GM18519 (cell line): ENCODE measurements around the gene PKD1L1.
"Not testable (repeated sequence)": the region's sequence is repeated elsewhere in the genome, so short reads cannot be mapped to it uniquely, and the experiment has no call there.

Source experiments
- ATAC-seq: cut with Tn5 transposase; IDR thresholded peaks from one replicate; pipeline ENCODE4 v1.9.1; 2021; ENCODE audit warnings: mild to moderate bottlenecking, moderate library complexity; ENCODE audit not compliant: unreplicated experiment, low FRiP score

Gene PKD1L1

DNA sequence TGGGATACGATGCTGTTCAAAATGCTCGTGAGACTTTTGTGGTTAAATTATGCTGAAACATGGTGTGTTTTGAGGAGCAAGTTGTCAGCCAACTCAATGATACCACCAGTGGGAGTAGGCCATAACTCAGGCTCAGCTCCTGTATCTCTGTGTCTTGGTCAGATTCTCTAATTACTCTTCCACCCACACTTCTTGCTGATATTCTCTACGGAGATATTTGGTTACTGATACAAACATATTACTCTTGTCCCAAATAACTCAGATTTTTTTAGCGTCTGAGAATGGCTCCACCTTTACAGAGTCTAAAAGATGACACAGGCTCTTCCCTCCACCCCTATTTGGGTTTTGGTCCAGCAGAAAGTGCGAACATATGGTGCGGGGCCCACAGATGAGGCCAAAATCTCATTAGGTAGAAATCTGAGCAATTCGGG, 168.9 kb downstream of the PKD1L1 start:
- ATAC-seq = no peak

DNA sequence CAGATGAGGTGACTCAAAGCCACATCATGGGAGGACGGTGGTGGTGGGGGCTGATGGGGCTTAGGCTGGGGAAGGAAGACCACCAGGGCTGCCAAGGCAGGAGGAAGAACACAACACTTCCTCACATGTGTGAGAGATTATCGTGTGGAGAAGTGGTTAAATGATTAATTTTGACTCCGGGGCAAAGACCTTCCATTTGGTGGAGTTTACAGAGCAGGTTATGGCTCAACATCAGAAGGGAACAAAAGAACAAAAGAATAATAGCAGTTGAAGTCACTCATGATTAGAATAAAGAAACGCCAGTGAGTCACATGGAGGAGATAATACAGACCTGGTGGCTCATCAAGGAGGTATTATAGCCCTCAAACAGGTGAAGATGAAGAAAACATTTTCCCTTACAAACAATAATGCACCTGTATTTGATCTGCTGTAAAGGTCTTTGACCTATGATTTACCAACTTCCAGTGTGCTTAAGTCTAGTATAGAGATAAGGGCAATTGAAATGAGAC, 170.1 kb downstream of the PKD1L1 start:
- no peak for ATAC-seq

DNA sequence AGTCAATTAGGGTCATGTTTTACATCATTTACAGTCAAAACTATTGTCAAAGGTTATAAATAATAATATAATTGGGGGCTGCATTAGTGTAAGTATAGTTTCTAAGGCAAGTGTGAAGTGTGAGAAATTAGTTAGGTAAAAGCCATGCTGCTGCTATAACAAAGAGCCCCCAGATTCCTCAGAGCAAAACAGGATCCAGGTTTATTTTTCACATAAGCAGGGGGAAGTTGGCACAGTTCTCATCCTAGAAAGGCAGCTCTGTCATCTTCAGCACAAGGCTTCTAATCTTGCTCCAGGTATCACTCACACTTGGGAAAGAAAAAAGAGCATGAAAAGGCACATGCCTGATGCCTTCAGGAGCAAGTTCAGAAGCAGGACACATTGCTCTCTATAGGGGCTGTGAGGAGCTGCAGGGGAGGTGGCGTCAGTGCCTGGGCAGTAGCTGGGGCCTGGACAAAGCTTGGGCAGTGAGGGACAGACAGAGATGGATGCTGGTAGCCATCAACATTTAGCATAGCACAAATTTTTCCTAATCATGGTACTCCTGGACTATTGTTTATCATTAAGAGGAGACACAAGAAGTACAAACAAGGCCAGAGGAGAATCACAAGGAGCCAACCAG, 170.6 kb downstream of the PKD1L1 start:
- ATAC-seq = no peak

DNA sequence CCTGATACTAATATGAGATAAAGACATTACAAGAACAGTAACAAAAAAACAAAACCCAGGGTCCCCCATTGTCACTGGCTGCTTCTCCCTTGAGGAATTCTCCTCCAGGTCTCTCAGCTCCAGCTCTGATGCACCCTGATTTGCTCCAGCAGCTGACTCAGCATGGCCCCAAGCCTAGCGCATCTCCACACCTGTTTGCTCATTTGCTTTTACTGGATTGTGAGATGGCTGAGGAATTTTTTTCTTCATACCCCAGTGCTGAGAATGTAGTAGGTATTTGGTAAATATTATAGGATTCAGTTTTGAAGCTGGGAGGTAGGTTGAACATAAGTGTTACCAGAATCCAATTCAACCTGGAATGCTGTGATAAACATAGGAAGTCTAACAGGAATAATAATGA, 171.9 kb downstream of the PKD1L1 start:
- no peak for ATAC-seq

DNA sequence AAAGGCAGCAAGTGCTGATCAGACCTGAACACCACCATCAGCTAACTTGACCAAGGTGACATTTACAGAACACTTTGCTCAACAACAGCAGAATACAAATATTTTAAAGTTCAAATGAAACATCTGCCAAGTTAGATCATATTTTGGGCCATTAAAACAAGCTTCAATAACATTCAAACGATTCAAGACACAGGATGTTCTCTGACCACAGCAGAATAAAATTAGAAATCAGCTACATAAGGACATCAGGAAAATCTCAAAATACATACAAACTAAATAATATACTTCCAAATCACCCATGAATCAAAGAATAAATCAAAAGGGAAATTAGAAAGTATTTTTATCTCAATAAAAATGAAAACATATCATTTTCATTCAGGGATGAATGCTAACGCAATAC, 173.0 kb downstream of the PKD1L1 start:
- ATAC-seq = no peak

DNA sequence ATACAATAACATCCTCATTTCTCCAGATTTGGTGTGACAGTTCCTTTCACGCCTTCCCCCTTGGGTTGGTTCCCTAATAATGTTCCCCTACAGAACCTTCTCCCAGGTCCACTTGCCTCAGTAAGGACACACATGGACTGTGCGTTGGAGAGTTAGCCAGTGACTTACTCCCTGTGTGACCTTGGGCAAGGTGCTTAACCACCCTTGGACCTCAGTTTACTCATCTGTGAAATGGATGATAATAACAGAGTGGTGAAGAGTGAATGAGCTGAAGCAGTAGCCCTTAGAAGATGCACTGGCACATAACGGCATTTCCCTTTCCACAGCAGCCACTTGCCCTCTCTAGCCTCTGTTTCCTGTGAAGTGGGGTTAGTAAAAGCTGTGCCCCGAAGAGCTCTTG, 175.8 kb downstream of the PKD1L1 start:
- ATAC-seq = no peak

DNA sequence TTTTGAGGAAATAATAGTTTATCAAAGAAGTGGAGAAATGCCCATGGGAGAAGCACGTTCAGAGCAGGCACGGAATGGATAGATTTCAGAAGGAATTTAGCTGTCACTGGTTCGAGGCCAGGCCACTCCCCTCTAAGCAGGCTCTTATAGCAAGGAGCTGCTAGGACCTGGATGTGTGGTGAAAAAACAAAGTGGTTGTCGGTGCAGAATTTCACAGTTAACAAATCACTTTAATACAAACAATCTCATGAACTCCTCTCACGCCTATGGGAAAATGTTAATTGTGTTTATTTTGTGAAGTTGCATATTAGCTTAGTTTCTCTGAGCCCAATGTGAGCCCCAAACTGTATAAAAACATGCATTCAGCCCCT, 176.3 kb downstream of the PKD1L1 start:
- ATAC-seq = no peak

DNA sequence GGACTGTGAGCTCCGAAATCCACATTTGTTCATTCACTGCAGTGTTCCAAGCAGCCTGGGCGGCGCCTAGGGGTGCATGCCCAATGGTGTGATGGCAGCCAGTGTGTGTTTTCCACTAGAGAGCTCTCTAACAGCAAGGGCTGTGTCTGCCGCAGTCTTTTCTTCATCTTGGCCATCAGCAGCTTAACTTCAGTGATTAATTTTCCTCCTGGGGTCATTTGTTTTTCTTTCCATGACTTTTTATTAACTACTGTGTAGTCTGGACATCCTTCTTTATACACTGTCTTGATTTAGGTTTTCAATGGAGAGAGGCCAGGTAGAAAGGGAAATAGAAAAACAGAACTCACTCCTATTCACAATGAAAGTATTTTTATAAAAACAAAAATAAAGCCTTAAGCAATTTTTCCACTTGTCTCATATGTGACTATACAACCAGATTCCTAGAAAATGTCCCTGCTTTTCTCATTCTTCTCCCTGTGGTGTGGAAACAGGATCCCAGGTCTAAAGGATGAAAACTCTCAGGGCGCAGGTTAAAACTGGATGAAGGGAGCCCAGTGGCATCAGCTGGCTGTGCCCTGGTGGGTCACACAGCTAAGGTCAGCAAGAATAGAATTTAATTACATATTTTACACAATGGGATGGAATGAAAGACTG, 176.8 kb downstream of the PKD1L1 start:
- no peak for ATAC-seq

DNA sequence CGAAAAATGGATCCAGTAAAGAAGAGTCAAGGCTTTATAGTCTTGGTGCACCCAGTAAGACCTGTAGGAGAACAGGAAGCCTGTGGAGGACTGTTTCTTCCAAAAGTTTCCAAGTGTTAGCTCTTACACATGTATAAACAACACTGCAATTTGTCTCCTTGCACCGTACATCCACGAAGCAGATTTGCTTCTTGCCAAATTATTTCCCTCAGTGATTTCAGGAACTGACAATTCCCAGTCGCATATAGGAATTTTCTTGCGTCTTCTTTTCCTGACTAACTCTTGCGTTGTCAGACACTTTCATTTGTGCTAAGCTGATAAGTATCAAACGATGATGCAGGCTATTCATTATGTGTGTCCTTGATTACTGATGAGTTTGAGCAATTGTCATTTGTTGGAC, 182.1 kb downstream of the PKD1L1 start:
- ATAC-seq = no peak

DNA sequence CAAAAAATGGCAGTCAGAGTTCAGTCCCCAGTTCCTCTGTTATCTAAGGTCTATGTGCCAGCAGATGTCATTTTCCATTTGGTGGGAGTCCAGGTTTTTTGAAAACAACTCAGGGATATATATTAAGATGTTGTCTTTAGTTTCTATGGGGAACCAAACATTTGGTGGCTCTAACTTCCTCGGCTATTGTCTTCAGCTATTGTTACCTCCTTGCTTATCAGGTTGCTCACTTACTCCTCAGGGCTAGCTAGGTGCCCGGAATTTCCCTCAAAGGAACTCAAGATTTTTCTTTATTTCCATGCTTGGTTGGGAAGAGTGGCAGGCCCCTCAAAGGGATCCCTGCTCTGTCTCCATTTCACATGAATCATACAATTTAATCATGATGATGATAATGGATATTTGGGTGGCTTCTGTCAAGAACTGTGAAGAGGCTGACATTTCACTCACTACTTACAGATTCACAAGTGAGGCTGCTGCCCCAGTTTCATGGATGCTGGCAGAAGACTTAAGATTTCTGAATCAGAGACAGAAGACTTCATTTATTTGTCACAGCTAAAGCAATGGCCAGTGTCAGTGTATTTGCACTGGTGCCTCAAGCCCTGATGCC, 182.8 kb downstream of the PKD1L1 start:
- ATAC-seq = no peak

DNA sequence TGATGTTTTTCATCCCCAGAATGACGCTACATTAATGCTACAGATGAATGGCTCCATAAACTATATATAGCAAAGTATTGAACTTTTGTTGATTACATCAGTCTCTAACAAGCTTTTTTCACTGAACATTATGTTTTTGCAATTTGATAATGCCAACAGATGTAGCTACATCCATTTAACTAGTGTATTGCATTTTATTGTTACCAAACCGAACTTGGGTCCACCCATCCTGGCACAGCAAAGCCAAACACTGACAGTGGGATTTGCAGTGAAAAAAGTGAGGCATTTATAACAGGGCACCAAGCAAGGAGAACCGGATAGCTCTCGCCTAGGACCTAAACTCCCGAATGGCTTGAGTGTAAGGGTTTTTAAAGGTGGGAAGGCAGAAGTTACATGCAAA, 183.5 kb downstream of the PKD1L1 start:
- ATAC-seq = no peak

DNA sequence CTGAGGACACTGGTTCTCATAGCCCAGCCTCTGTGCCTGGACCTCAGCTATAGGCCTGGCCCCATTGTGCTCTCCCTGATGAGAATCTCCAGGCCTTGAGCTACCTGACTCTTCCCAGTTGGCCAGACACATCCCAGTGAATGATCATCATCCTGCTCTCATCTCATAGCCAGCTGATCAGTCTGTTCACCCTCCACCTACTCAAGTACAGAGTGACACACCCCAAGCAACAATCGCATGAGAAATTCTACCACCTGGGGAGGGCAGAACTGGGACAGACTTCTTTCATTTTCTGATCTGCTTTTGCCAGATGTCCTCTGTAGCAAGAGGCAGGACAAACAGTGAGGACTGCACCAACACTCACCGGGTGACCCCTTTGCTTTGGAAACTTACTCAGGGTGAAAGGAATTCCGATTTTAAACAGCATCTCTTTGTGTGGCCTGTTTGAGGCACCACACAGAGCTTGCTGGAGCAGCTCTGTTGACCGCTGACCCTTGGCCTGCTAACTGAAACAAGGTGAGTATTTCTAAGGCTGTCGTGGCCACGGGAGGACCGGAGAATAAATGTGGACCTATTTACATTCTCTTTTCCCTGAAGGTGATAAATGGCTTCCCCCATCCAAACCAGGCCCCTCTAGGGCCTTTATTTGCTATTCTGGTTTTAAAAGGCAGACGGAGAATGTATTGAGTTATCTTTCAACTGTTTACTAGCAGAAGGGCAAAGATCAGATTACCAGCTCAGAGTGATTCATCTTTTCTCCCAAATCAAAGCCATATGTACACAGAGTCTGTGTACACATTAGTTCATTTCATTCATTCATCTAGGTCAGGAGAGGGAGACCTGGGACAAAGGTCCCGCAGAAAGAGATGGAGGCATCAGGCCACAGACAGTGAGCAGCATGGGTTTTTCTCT, 184.9 kb downstream of the PKD1L1 start:
- no peak for ATAC-seq

DNA sequence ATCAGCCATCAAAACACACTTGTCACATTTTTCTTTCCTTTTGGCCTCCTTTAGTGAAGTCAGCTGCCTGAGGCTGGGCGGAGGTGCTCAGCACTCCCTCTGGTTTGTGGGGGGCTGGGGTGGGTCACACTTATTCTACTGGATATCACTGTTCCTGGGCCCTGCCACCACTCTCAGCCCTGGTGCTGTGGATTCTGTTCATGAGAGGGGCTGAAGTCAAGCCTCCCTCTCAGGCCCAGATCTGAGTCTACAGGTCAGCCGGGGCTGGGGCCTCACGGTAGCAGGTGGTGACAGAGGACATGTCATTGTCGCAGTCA, 185.6 kb downstream of the PKD1L1 start:
- ATAC-seq = no peak

DNA sequence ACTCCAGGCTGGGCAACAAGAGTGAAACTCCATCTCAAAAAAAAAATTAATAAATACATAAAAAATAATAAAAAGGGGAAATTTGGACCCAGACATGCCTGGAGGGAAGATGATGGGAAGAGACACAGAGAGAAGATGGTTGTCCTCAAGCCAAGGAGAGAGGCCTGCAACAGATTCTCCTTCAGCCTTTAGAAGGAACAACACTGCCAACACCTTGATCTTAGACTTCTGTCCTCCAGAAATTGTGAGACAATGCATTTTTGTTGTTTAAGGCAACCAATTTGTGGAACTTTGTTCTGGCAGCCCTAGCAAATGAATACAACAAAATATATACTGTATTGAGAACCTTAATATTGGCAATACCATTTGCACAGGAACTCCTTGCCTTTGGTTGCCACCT, 186.1 kb downstream of the PKD1L1 start:
- ATAC-seq = no peak

DNA sequence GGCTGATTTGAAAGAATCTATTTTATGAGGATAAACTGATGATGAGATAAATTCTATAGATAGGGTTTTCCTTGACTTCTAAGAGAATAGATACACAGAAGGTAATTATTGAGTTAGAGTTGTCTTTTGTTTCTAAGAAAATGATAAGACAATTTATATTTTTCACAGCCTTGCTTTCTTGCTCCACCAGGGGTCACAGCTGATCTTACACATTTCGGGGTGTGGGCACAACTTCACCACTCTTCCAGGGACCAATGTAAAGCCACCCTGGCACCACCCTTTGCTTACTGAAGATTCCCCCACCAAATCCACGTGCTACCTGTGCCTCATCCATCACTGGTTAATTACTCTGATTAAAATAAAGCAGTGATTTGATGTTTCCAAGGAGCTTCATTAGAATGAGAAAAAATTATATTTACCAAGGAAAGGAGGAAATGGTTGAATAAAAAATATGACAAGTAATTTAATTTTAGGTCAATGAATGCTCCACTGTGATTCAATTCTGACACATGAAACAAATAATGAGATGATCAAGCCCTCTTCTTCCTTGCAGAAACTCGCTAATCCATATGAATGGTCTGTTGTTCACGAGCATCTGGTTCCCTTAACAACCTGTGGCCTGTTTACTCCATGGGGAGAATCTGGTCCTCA, 189.1 kb downstream of the PKD1L1 start:
- no peak for ATAC-seq

DNA sequence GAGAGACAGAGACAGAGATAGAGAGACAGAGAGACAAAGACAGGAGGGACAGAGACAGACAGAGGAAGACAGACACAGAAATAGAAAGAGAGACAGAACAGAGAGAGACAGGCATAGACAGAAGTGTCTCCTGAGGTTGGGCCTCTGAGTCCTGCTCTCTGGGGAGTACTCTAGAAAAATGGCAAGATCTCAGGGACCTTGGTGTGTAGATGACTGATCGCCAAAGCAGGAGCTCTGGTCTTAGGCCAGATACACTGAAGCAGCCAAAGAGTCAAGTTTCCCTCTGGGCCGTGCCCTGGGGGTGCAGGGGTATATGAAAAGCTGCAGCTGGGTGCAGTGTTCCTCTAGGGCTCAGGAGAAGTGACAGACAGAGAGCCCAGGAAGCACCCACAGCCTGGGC, 189.7 kb downstream of the PKD1L1 start:
- no peak for ATAC-seq

DNA sequence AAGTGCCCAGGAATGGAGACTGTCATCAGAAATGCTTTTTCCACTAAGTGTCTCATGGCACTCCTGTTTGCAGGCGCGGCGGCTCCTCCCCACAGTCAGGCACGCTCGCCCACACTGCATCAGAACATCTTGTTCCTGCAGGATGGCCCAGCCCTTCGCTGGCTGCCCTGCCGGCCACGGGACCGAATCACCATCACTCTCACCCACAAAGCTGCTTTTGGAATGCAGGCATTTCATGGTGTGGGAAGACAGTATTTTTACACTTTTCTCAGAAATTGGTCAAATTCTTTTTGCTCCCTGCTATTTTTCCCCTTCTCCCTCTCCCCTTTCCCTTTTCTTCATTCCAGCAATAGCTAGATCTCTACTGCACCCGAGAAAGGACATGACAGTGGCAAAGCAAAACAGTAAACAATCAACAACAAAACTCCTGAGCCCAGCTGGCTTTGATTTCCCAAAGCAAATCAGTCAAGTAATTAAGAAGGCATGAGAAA, 190.3 kb downstream of the PKD1L1 start:
- no peak for ATAC-seq

DNA sequence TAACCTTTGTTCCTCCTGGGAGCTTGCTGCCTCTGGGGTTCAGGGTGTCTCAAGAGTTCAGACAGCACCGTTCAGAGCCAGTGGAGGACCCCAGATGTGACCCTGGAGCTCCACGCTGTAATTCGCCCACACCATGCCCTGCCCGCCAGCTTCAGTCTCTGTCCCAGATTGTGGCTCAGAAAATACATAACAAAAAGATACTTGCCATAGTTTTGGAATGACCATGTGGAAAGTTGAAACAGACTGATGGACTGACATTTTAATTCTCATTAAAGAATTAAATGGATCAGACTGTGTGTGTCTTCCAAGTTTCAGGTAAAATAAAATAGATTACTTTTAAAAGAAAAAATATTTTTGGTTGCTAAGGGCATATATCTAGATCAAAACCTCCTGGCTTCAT, 191.6 kb downstream of the PKD1L1 start:
- ATAC-seq = no peak

DNA sequence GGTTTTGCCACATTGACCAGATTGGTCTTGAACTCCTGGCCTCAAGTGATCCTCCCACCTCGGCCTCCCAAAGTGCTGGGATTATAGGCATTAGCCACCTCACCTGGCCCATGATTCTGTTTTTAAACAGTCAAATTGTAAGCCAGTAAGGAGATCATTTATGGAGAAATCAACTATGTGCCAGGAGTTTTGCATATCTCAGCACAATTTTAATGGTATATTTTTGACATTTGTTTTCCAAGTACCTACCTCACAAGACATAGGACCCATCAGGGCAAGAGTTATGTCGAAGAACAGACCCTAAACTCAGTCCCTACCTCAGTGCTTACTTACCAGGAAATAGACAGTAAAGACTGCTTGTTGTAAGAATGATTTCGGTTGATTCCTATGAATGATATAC, 193.0 kb downstream of the PKD1L1 start:
- no peak for ATAC-seq

DNA sequence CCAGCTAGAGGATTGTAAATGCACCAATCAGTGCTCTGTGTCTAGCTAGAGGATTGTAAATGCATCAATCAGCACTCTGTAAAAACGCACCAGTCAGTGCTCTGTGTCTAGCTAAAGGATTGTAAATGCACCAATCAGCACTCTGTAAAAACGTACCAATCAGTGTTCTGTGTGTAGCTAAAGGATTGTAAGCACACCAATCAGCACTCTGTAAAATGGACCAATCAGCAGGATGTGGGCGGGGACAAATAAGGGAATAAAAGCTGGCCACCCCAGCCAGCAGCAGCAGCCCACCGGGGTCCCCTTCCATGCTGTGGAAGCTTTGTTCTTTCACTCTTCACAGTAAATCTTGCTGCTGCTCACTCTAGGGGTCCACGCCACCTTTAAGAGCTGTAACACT, 196.5 kb downstream of the PKD1L1 start:
- not testable (repeated sequence) for ATAC-seq

DNA sequence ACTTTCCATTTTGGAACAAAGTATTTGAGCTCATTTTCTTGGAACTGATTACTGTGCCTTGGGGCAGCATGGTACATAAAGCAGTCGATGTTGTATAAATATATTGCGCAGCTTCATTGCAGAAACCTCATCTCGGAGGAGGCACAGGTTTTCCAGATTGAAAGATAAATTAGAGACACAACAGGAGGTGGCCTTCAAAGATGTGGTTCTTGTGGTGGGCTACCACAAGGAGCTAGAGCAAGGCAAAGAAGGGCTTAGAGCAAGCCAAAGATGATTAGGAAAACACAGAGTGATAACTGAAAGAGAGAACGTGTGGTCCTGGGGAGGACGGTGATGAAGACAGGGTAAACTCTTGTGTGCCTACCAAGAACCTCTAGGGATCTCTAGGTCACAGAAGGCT, 197.2 kb downstream of the PKD1L1 start:
- ATAC-seq = no peak
